SU-DHL-6 (cell line): ENCODE measurements around the gene NCAPG2.

Experiments
- H2AFZ ChIP-seq: fragments of 200-600 bp; sonication (generic); 2 replicates; pipeline ENCODE4 v1.6.1; 2014; ENCODE audit warnings: low read depth, mild to moderate bottlenecking, moderate library complexity, mixed read lengths, antibody characterized with exemption, low read length; ENCODE audit not compliant: severe bottlenecking
- H3F3A ChIP-seq: fragments of 200-600 bp; shearing (Covaris generic); 2 replicates; pipeline ENCODE4 v1.6.0; 2016; ENCODE audit warnings: antibody characterized with exemption, mild to moderate bottlenecking; ENCODE audit not compliant: insufficient read depth
- H3K27ac ChIP-seq: fragments of 200-600 bp; sonication (generic); 2 replicates; pipeline ENCODE4 v1.5.1; 2016; ENCODE audit warnings: low read depth, mild to moderate bottlenecking, low read length, moderate library complexity, mixed read lengths
- H3K27me3 ChIP-seq: fragments of 200-600 bp; sonication (generic), shearing (Covaris generic); 2 replicates; pipeline ENCODE4 v1.6.0; 2014; ENCODE audit warnings: mild to moderate bottlenecking, low read length
- H3K36me3 ChIP-seq: fragments of 200-600 bp; sonication (generic); 2 replicates; pipeline ENCODE4 v1.6.1; 2014; ENCODE audit warnings: mild to moderate bottlenecking, low read length, mixed read lengths
- H3K4me2 ChIP-seq: fragments of 300-600, 200-600 bp; shearing (Covaris generic), sonication (generic); 2 replicates; pipeline ENCODE4 v1.6.0; 2014; ENCODE audit warnings: low read length, low read depth, mild to moderate bottlenecking; ENCODE audit not compliant: poor library complexity, severe bottlenecking
- H3K4me3 ChIP-seq: fragments of 200-600 bp; sonication (generic); 2 replicates; pipeline ENCODE4 v1.5.1; 2014; ENCODE audit warnings: antibody characterized with exemption, low read length, mild to moderate bottlenecking, mixed read lengths; ENCODE audit not compliant: insufficient read depth, poor library complexity, severe bottlenecking
- H3K79me2 ChIP-seq: fragments of 200-600 bp; sonication (generic); 2 replicates; pipeline ENCODE4 v1.6.1; 2014; ENCODE audit warnings: mild to moderate bottlenecking, low read length, moderate library complexity; ENCODE audit not compliant: insufficient read depth
- H3K9ac ChIP-seq: fragments of 200-600 bp; sonication (generic); 2 replicates; pipeline ENCODE4 v1.7.0; 2014; ENCODE audit warnings: mild to moderate bottlenecking, low read length
- H3K9me2 ChIP-seq: fragments of 200-600 bp; sonication (generic); replicated peaks from 2 replicates; pipeline ENCODE4 v1.6.1; 2014; ENCODE audit warnings: low read length; ENCODE audit not compliant: insufficient read depth
- H3K9me3 ChIP-seq: fragments of 200-600 bp; sonication (generic); 2 replicates; pipeline ENCODE4 v1.6.1; 2014; ENCODE audit warnings: low read length, mixed read lengths; ENCODE audit not compliant: insufficient read depth
- H4K20me1 ChIP-seq: fragments of 200-600 bp; sonication (generic); 2 replicates; pipeline ENCODE4 v1.6.1; 2014; ENCODE audit warnings: low read depth, mild to moderate bottlenecking, antibody characterized with exemption, low read length, moderate library complexity, mixed read lengths
- CTCF ChIP-seq: fragments of 200-600 bp; sonication (generic); IDR thresholded peaks from one replicate; pipeline ENCODE4 v1.5.1; 2017; ENCODE audit warnings: antibody characterized with exemption, mild to moderate bottlenecking, low read length, moderate library complexity; ENCODE audit not compliant: insufficient read depth, poor library complexity, severe bottlenecking
- EZH2phosphoT487 ChIP-seq: fragments of 200-600 bp; sonication (generic), shearing (Covaris generic); conservative IDR thresholded peaks from 2 replicates; pipeline ENCODE4 v1.6.1; 2018; ENCODE audit warnings: mild to moderate bottlenecking, antibody characterized with exemption, low read length, moderate library complexity, mixed read lengths

The NCAPG2 gene

GRCh38 chr7:158710651-158711102, 6.1 kb upstream of the NCAPG2 start:
- Histone ChIP-seq H2AFZ (no peak overlapping the region), H3F3A (0 out of 2 replicates have a peak, but pooled peaks cover 2% of the 10 kb centered on the region), H3K9me2 (no peaks in the 10 kb centered on the region), H3K27ac (no peak overlapping the region), H3K9me3 (peaks cover 11% of the 10 kb centered on the region; the same call in 1 of the 2 replicates), H3K27me3 (no peaks in the 10 kb centered on the region), H3K79me2 (no peaks in the 10 kb centered on the region), H3K4me2 (no peak overlapping the region), H3K9ac (no peak overlapping the region), H3K4me3 (no peak overlapping the region), H4K20me1 (no peaks in the 10 kb centered on the region), H3K36me3 (no peaks in the 10 kb centered on the region)
- TF ChIP-seq CTCF (no peak), EZH2phosphoT487 (no peak)

- 0 out of 2 replicates have a peak, but pooled peaks cover 4% of the 10 kb centered on the region for H4K20me1 ChIP-seq
- TF ChIP-seq EZH2phosphoT487 (no peak), CTCF (no peak)
- H3K9ac ChIP-seq: no peak overlapping the region
- peaks cover 11% of the 10 kb centered on the region; the same call in 1 of the 2 replicates for H3K9me3 ChIP-seq
- H3K9me2 ChIP-seq: no peaks in the 10 kb centered on the region
- no peak overlapping the region for H2AFZ ChIP-seq
- H3K36me3 ChIP-seq: no peaks in the 10 kb centered on the region
- no peak overlapping the region for H3K4me2 ChIP-seq
- no peaks in the 10 kb centered on the region for H3K27me3 ChIP-seq
- peaks cover 19% of the 10 kb centered on the region for H3K79me2 ChIP-seq
- no peak overlapping the region for H3K4me3 ChIP-seq
- H3F3A ChIP-seq: 0 out of 2 replicates have a peak, but pooled peaks cover 6% of the 10 kb centered on the region
- no peak overlapping the region for H3K27ac ChIP-seq
Observed at GRCh38 chr7:158707610-158708009, 3.0 kb upstream of the NCAPG2 start.

- H3K4me2 ChIP-seq: no peak overlapping the region
- H3K27ac ChIP-seq: no peak overlapping the region
- 0 out of 2 replicates have a peak, but pooled peaks cover 6% of the 10 kb centered on the region for H3F3A ChIP-seq
- H3K9me3 ChIP-seq: peaks cover 11% of the 10 kb centered on the region; the same call in 1 of the 2 replicates
- no peaks in the 10 kb centered on the region for H3K9me2 ChIP-seq
- no peak overlapping the region for H3K9ac ChIP-seq
- TF ChIP-seq CTCF (no peak), EZH2phosphoT487 (no peak)
- H3K4me3 ChIP-seq: no peak overlapping the region
- no peaks in the 10 kb centered on the region for H3K27me3 ChIP-seq
- H3K79me2 ChIP-seq: peaks cover 26% of the 10 kb centered on the region
- H4K20me1 ChIP-seq: peaks cover 9% of the 10 kb centered on the region; the same call in 1 of the 2 replicates
- H2AFZ ChIP-seq: no peak overlapping the region
- H3K36me3 ChIP-seq: peaks cover 4% of the 10 kb centered on the region; the same call in 1 of the 2 replicates
Observed at GRCh38 chr7:158706710-158707590, 2.3 kb upstream of the NCAPG2 start.
